ENCODE measurements around the gene GLB1L3. TPM values are rescaled to one million over a fixed set of nuclear protein-coding genes. Genes with fewer than 3 reads are reported as not detected.

Gene GLB1L3
- total RNA-seq, 1 experiment from 2014 or later = not detected

DNA sequence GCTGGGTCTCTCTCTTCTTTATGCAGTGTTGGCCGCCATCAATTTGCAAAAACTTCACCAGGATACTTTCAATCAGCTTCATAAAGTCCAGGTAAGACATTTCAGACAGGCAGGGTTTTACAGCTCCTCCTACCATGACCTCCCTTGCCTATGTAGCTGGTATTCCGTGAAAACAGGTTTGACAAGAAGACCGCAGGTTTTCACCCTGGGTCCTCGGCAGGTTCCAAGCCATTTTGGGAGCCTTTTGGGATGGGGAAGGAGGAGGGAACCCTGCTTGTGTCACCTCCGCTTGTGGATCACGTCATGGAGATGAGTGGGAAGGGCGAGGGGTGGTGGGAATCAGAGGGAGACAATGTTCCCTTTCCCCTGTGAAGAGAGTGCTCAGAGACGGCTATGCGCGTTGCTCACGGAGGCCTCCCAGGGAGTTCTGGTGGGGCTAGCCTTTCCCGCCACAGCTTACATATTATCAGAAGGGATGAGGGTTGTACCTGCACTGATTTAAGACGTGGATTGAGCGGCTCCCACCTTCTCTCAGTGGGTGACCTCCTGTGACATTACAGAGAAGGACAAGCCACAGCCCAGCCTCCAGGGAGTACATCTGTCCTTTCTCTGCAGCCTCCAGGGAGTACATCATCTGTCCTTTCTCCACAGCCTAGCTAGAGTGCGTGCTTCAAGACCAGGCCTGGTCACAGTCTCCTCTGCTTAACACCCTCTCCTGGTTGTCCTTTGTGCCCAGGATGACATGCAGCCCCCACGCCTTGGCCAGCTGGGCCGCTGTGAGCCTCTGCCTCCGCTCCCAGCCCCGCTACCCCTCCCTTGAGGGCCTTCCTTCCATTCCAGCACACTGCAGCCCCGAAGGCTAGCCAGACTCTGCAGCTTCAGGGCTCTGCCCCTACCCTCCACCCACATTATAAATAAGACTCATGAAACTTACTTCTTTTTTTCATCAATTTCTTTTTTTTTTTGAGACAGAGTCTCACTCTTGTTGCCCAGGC, 17.2 kb downstream of the GLB1L3 start:
- no peaks in the 10 kb centered on the region for H3K27me3 ChIP-seq (ENCODE audit: insufficient read depth, low read length)
- CTCF ChIA-PET = no interaction called here
- H3K9me2 ChIP-seq (ENCODE audit: insufficient read depth) = no peaks in the 10 kb centered on the region
- H3K4me2 ChIP-seq (ENCODE audit: low read length) = no peak overlapping the region
- no peaks in the 10 kb centered on the region for H3K9me3 ChIP-seq (ENCODE audit: control insufficient read depth in 1 of 2, insufficient read depth in 1 of 2, low read depth in 1 of 2, low read length in 2 of 2)
- H3K79me2 ChIP-seq (ENCODE audit: insufficient read depth, low read length) = no peaks in the 10 kb centered on the region
- no peak for DNase-seq (ENCODE audit: low read depth, low spot score)
- no peak for TF ChIP-seq RAD21 (IDR thresholded peaks at IDR 0.05; ENCODE audit: low read depth)
- TF ChIP-seq EGR1 (IDR thresholded peaks at IDR 0.05; ENCODE audit: low read depth) = no peak
- TF ChIP-seq ATF3 (IDR thresholded peaks at IDR 0.05) = no peak
- no peak for TF ChIP-seq SIN3A (IDR thresholded peaks at IDR 0.05; ENCODE audit: low read depth)
- no peak for TF ChIP-seq SRF (IDR thresholded peaks at IDR 0.05; ENCODE audit: low read depth)
- BruUV-seq (replicated peaks) = no TSS peak
- RAD21 ChIA-PET (ENCODE audit: low non-redundant PET in 1 of 2, low total read pairs in 2 of 2, uncharacterized antibody in 2 of 2, unreplicated experiment in 2 of 2) = no interaction called here
- ATAC-seq = no peak
- H3K4me3 ChIP-seq (replicated peaks in 1 of 2; ENCODE audit: low read depth in 1 of 2, low read length in 2 of 2) = no peak overlapping the region
- H3K9ac ChIP-seq (ENCODE audit: low read length) = no peak overlapping the region
- no peaks in the 10 kb centered on the region for H3K4me1 ChIP-seq (ENCODE audit: control insufficient read depth in 1 of 2, insufficient read depth in 2 of 2, low read length in 2 of 2)
- no peaks in the 10 kb centered on the region for H3K36me3 ChIP-seq (ENCODE audit: control insufficient read depth in 1 of 2, insufficient read depth in 2 of 2, low read length in 2 of 2)
- POLR2A ChIA-PET = no interaction called here
- H4K20me1 ChIP-seq (ENCODE audit: insufficient read depth) = no peaks in the 10 kb centered on the region
- intact Hi-C loops (cut with micrococcal nuclease) = no loop called here
- no peak overlapping the region for H3K27ac ChIP-seq (ENCODE audit: low read depth, low read length)
- no peak overlapping the region for H2AFZ ChIP-seq (ENCODE audit: low read depth, low read length, poor library complexity, severe bottlenecking)

- Histone ChIP-seq H2AFZ (ENCODE audit: low read depth, low read length, poor library complexity, severe bottlenecking) (no peak overlapping the region), H4K20me1 (ENCODE audit: insufficient read depth) (no peaks in the 10 kb centered on the region), H3K79me2 (ENCODE audit: insufficient read depth, low read length) (no peaks in the 10 kb centered on the region), H3K4me1 (ENCODE audit: control insufficient read depth in 1 of 2, insufficient read depth in 2 of 2, low read length in 2 of 2) (no peaks in the 10 kb centered on the region), H3K27ac (ENCODE audit: low read depth, low read length) (no peak overlapping the region), H3K4me2 (ENCODE audit: low read length) (no peak overlapping the region), H3K9me3 (ENCODE audit: control insufficient read depth in 1 of 2, insufficient read depth in 1 of 2, low read depth in 1 of 2, low read length in 2 of 2) (no peaks in the 10 kb centered on the region), H3K9me2 (ENCODE audit: insufficient read depth) (no peaks in the 10 kb centered on the region), H3K4me3 (replicated peaks in 1 of 2; ENCODE audit: low read depth in 1 of 2, low read length in 2 of 2) (no peak overlapping the region), H3K36me3 (ENCODE audit: control insufficient read depth in 1 of 2, insufficient read depth in 2 of 2, low read length in 2 of 2) (no peaks in the 10 kb centered on the region), H3K27me3 (ENCODE audit: insufficient read depth, low read length) (no peaks in the 10 kb centered on the region), H3K9ac (ENCODE audit: low read length) (no peak overlapping the region)
- CTCF ChIA-PET = no interaction called here
- ATAC-seq = no peak
- no peak for DNase-seq (ENCODE audit: low read depth, low spot score)
- POLR2A ChIA-PET = no interaction called here
- no peak for TF ChIP-seq FOSL1 (IDR thresholded peaks at IDR 0.05; ENCODE audit: low read depth)
- no peak for TF ChIP-seq SRF (IDR thresholded peaks at IDR 0.05; ENCODE audit: low read depth)
- no peak for TF ChIP-seq TCF7L2 (IDR thresholded peaks at IDR 0.05; ENCODE audit: borderline replicate concordance, extremely low read depth, insufficient read depth, insufficient read length)
- no peak for TF ChIP-seq CBX3 (IDR thresholded peaks at IDR 0.05; ENCODE audit: low read depth)
- RAD21 ChIA-PET (ENCODE audit: low non-redundant PET in 1 of 2, low total read pairs in 2 of 2, uncharacterized antibody in 2 of 2, unreplicated experiment in 2 of 2) = no interaction called here
- BruUV-seq (replicated peaks) = no TSS peak
- intact Hi-C loops (cut with micrococcal nuclease) = no loop called here
Observed at GRCh38 chr11:134294664-134295063, 18.5 kb downstream of the GLB1L3 start.
